Left cardiac atrium (tissue), 4 donors: ENCODE measurements around the gene PTPRE. TPM values are rescaled to one million over a fixed set of nuclear protein-coding genes. Genes with fewer than 3 reads are reported as not detected.

ENCODE experiments used
- ATAC-seq, 2 donors: fragments of 200-7000 bp; cut with Tn5 transposase; one replicate each; pipeline ENCODE4 v1.9.1; 2020; ENCODE audit warnings: mild to moderate bottlenecking in 2 of 2, moderate library complexity in 2 of 2
- DNase-seq: peaks from one replicate; pipeline ENCODE4 v3.0.0-alpha.2; 2020
- intact Hi-C, 2 donors: fragments of 100-400 bp; cut with DNase I; formaldehyde crosslinking; loops; one replicate each; pipeline versions ENCODE4 v1.14.1 to v1.15.1; 2022 to 2023
- total RNA-seq, 2 donors: library from RNA; stranded (reverse); fragmentation: NEBNext Ultra II Directional; extraction: Animal tissue kit (Norgen Biotek cat#: 25700); gene quantifications; one replicate each; pipeline ENCODE4 v1.2.1, GENCODE V29; 2021
- donor health status: DM: no; HTN: yes; CAD: no.
- donor health status: DM: no; HTN: yes; CAD: no; lungs with severe emphysema.
- donor health status: DM: yes; HTN: yes; CAD: no.
- donor health status: Dilated cardiomyopathy.

The PTPRE gene
- total RNA-seq, 2 donors from 2014 or later: 14.2 to 24.3 TPM

DNA sequence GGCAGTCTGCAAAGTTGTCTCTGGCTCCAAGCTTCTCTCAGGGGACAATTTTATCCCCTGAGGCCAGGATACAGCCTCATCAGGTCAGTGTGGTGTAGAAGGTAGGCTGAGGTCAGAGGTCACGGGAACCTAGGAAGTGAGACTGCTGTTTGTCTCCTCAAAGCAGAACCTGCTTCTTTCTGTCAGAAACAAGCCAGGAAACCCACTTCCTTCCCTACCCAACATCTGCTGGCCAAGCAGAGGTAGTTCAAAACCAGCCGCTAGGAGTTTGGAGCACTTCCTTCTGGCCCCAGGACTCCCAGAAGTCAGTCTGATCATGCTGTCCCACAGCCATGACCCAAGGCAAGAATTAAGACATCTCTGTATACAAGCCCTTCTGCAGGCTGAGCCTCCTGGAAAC, 26.3 kb upstream of the PTPRE start:
- intact Hi-C loops: no loop called here

DNA sequence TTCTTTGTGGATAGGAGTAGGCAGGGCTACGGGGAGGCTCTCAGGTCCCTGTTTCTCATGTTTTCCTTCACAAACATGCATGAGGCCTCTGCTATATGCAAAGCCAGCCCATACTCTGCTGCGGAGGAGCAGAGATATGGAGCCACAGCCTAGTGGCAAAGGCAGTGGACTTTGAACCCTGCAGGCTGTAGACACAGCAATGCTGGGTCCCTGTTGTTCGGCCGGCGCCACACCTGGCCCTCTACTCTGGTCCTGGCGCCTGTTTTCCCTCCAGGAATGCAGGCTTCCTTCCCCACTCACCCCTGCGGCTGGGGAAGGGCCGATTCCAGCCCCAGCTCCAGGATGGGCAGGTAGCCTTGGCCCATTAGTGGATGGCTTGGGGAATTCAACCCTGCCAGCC, 25.6 kb upstream of the PTPRE start:
- no peak for DNase-seq
- intact Hi-C loops: no loop called here
- ATAC-seq: no peak

More for the DNA sequence above, 26.3 kb upstream of the PTPRE start:
- ATAC-seq (peak; percentile 59 to 70), DNase-seq (no peak)

DNA sequence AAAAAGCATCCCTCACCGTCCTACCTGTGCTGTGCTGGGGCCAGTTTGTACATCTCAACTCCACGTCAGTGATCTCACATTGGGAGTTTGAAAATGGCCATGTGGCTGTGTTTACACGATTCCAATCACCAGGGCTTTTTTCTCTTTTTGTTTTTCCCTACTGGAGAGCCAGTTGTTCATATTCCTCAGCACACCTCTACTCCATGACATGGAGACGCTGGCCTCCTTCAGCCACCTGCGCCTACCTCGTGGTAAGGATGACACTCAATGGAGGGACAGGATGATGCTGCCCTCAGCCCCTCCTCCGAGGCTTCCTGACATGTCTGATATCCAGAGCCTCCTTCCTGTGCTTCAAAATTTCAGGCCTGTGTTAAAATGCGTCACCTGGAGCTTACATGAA, 24.5 kb upstream of the PTPRE start:
- intact Hi-C loops: no loop called here
- DNase-seq (no peak), ATAC-seq (no peak)

DNA sequence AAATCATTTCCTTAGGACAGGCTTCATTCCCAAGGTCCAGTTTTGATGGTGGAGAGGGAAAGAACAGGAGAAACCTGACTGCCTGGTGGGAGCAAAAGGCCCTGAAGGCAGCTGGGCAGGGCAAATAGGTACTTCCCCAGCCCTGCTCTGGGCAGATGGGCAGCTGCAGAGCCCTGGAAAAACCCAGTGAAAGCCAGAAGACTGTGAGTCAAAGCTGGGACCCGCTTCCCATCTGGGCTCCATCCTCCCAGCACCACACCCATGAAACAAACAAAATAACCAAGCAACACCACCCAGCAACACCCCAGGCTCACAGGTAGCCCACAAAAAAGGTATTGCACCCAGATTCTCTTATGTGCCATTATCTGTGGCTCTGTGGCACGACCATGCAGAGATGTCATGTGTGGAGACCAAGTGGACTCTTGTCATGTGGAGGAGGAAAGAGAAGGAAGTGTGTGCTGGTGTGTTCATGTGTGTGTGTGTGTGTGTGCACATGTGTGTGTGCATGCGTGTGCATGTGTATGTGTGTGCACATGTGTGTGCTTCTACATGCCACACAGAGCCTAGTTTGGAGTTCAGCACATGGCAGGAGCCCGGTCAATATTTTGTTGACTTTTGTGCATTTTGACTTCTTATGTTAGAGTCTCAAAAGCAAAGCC, 24.0 kb upstream of the PTPRE start:
- ATAC-seq: no peak
- intact Hi-C loops: no loop called here
- no peak for DNase-seq

DNA sequence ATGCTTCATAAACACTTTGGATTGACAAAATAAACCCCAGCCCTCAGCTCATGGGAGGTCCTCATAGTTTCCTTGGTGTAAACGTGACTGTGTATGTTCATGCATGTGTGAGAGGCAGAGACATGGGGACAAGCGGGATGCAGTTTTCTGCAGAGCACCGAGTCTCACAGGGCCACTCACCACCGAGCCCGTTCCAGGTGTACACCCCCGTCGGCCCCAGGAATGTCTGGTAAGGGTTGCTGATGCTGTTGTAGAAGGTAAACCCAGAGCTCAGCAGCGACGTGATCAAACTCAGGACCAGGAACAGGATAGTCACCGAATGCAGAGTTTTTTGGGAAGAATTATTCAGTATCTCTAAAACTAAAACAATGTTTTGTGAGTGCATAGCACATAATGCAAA, 23.4 kb upstream of the PTPRE start:
- DNase-seq (no peak), ATAC-seq (no peak)
- intact Hi-C loops: no loop called here

DNA sequence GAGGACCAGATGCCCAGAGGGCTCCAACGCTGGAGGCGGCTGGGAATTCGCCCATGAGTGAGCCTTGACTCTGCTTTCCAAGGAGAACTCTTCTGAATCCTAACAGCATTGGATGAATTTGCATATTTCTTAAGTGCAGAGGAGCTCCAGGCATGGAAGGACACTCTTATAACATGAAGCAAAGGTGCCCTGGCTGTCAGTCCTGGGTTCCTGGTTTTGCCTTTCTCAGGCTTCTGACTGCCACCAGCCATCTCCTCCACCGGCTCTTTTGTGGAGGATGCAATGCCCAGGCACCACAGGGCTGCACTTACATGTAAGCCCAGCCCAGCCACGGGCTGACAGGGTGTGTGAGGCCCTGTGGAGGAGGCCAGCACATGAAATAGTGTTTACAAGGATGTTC, 22.4 kb upstream of the PTPRE start:
- intact Hi-C loops: no loop called here
- no peak for ATAC-seq

DNA sequence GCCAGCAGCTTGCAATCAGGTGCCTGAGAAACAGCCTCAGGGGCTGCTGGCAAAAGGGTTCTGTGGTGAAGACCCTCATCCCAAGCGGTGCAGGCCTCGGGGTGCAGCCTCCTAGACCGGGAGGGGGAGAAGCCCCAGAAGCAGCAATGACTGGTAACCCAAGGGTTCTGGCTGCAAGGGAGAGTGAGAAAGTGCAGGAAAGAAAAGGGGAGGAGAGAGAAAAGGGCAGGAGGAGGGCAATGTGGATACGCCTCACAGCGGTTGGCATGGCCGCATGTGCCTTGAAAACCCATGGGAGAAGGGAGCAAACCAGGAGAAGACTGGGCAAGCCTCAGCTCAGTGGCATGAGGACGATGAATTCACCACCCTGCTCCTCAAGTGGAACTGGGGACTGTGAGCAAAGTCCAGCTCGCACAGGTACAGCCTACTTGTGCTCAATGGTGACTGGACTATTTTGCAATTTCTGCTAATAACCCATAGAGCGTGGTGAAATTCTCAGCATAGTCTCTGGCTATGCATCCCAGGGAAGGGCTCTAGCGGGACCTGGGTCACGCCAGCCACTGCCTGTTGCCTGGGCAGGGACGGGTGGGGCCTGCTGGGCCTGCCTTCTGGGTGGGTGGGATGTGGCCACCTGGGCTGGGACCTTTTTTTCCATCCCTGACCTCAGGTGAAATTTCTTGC, 20.4 kb upstream of the PTPRE start:
- intact Hi-C loops: no loop called here
- ATAC-seq (no peak), DNase-seq (no peak)

More for the DNA sequence above, 22.4 kb upstream of the PTPRE start:
- no peak for DNase-seq

DNA sequence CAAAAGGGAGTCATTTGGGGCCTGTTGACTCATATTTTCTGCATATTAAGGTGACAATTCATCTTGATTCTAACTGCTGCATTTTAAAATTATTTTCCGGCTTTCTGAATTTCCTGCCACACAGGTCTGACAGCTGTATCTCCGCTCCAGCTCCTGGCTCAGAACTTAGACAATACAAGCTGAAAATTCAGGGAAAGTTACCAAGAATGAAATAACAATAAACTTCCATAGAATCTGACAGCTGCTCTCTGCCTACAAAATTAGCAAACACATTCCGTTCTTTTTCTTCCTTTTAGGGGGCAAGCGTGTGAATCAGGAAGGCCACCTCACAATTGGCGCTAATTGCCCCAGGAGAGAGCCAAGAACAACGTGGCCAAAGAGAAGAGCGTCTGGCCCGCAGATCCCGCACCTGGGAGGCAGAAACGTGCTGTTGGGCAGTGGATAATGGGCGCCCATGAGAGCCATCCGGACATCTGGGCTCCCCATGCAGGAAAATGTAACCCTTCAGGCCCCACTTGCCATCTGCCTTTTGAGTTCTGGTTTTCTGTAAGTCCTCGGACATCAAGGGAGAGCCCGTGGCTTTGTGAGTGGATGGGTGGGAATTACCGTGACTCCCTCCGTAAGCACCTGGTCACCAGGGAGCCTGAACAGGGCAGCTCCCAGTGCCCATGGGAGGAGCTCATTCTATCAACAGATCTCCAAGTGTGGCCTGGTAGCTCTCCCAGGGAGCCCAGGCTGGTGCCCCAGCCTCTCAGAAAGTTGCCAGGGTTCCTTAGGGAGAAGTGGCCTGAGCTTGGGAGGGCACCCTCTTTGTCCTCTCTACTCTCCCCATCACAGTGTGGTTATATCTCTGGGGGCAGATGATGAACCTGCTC, 19.1 kb upstream of the PTPRE start:
- DNase-seq: no peak
- intact Hi-C loops: no loop called here
- no peak for ATAC-seq

DNA sequence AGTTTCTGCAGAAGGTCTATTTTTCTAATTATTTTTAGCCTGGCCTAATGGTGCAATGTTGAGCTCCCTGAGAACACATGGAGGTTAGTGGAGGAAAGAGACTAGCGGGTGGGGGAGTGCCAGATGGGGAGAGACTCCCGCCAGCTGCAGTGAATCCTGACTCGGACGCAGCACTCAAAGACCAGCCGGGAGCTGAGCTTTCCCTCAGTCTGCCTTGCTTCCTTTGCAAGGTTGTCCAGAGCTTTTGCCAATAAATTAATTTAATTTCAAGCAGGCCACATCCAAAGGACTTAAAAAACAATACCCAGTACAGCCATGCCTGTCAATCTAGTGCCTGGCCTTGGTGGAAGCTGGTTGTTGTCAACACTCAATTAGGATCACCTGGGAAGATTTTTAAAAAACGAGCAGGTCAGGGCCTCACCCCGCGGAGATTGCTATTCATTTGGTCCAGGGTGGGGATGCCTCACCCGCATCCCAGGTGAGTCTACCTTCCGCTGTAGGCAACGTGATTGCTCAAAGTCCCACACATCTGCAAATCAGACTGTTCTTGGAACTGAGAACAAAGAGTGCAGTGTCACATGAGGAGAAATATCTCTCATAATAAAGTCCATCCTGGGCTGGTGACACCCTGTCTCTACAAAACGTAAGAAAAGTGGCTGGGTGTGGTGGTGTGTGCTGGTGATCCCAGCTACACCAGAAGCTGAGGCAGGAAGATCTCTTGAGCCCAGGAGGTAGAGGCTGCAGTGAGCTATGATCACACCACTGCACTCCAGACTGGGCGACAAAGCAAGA, 18.2 kb upstream of the PTPRE start:
- no peak for ATAC-seq
- no peak for DNase-seq
- intact Hi-C loops: no loop called here

DNA sequence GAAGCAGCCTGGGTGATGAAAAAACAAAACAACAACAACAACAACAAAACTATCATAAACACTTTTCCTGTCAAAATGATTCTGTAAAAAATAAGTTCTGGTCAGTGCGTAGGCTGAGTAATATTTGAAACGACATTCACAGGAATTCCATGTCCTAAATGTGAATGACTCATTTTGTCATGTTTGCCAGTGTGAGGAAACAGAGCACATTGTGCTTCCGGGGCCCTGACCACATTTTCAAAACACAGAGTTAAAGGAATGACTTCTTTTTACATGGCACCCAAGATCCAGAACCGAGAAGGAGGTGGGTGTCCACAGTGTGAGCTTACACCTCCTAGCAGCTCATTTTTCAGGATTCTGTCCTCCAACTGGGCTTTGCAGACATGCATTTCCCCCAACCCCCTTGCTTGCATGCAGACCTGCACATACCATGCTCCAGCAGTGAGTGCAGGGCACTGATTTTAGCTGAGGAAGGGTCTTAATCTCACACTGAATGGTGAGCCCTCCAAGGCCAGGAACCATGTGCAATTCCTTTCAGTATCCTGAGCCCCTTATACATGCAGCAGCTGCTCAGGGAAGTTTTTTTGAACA, 17.2 kb upstream of the PTPRE start:
- ATAC-seq (peak in 1 of 2 donors; percentile 38), DNase-seq (no peak)
- intact Hi-C loops: no loop called here

DNA sequence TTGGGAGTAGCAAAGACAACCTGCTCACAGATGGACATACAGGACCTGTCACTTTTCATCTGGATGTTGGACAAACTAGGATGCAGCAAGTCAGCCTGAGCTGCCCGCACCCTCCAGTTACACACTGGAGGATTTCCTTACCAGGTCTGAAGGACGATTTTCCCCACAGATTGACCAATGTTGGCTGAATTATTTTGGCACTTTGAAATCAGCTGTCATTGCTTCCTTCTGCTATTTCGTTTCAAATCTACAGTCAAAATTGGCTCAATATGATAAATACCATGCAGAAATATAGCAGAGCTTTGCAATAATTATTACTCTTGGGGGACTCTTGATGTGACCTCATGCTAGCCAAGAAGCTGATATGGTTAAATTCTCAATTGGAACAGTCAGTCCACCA, 16.7 kb upstream of the PTPRE start:
- ATAC-seq: no peak
- intact Hi-C loops: no loop called here

DNA sequence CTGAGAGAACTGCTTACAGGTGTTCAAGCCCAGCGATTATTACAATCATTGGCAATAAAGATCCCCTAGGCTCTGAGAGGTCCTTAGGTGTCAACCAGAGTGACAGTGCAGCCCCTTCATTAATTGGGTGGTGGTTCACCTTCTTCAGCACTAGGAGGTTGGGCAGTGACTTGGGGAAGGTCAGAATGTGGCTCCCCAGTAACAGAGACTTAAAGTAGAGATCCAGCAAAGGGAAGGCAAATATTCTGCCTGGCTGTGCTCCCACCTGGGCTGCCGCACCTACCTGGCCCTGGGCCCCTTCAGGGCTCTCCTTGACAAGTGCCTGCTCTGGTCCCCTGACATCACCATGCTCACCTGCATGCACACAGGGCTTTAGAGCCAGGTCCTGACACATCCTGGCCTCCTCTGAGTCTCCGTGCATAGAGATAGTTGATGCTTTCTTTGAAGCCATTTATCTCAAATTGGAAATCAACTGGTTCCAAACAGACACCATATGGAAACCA, 16.0 kb upstream of the PTPRE start:
- ATAC-seq: no peak
- intact Hi-C loops: no loop called here
- no peak for DNase-seq

More for the DNA sequence above, 16.7 kb upstream of the PTPRE start:
- DNase-seq: no peak

DNA sequence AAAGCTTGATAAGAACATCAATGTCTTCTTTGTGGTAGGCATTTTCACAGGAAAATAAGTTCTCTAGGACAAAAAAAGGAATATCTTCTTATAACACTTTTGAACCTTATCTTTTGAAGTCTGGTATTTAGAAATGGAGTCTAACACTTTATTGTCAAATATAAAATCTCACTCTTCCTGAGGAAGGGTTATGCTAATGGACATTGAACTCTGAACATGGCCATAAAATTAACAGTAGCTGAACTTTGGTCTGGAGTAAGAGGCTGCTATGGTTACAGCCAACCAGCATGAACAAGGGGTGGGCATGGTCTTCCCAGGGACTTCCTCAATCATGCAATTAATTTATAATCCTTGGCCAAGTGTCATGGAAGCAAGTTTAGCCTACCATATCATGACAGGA, 14.2 kb upstream of the PTPRE start, which contains the start of gene CLRN3:
TSS of gene CLRN3 (minus strand) at position 199 of the 400 bp plus-strand sequence. CDS start at position 42, 157 bp downstream.
- intact Hi-C loops: no loop called here
- no peak for ATAC-seq
- no peak for DNase-seq

DNA sequence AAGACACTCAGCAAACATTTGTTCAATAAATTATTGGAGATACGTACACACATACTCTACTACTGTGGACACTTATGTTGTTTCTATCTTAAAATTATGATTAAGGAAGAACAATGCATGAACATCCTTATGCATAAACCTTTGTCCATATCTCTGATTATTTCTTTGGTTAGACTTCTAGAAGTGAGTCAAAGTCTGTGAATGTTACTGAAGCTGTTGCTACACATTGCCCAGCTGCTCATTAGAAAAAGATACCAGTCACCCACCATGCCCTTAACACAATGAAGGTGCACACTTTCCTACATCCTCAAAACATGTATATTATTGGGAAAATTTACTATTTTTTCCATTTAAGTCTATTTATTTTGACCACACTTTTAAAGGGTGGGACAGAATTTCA, 12.8 kb upstream of the PTPRE start:
- no peak for ATAC-seq
- DNase-seq: no peak
- intact Hi-C loops: no loop called here

DNA sequence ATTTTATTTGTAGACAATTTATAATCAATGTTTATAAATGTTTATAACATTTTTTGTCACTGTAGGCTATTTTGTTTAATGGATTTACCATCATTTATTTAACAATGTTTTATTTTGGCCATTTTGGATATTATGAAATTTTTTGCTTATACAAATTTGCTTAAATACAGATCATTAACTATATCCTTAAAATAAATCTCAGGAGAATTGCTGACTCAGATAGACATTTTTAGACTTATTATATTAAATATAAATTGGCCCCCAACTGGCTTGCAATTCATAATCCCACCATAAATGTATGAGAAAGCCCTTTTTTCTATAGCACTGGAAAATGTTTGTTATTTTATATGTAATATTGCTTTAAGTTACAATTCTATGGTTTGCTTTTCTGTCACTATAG, 10.3 kb upstream of the PTPRE start:
- intact Hi-C loops: no loop called here
- no peak for ATAC-seq
- no peak for DNase-seq

DNA sequence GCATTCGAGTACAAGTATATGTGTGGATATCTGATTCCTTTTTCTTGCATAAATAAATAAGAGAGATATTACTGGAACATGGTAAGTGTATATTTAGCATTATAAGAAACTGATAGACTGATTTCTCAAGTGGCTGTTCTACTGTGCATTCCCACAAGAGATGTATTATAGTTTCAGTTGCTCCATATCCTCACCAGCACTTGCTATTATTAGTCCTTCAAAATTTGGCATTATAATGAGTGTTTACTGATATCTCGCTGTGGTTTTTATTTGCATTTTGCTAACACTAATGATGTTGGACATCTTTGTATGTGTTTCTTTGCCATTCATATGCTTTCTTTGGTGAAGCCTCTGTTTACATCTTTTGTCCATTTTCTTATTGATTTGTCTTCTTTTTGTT, 9.7 kb upstream of the PTPRE start:
- no peak for ATAC-seq
- intact Hi-C loops: no loop called here
- DNase-seq: no peak

DNA sequence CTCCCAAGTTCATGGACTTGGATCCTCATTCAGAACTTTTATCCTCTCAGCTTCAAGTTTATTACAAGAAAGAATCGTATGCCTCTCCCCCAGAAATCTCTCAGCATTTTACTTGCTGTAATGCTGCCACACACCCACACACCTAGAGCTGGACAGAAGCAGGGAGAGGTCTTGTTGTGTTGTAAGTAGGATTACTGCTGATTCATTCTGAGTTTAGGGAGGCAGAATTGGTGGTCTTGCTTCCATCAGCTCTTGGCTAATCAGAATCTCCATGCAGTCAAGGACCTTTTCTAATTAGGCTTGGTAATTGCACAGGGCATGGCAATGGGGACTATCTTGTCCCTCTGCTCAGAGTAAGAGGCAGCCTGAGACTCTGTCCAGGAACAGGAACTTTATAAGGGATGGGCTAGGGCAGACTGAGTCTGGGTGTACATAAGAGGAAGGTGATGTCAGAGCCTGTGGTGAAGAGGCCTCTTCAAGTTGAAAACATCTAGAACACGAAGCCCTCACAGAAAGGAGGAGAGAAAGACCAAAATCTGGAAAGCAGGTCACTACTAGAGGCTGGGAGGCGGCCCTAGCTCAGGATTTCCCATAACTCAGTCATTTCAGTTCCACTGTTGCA, 7.0 kb upstream of the PTPRE start:
- peak; percentile 74 to 80 for ATAC-seq
- intact Hi-C loops: no loop called here
- DNase-seq: no peak

DNA sequence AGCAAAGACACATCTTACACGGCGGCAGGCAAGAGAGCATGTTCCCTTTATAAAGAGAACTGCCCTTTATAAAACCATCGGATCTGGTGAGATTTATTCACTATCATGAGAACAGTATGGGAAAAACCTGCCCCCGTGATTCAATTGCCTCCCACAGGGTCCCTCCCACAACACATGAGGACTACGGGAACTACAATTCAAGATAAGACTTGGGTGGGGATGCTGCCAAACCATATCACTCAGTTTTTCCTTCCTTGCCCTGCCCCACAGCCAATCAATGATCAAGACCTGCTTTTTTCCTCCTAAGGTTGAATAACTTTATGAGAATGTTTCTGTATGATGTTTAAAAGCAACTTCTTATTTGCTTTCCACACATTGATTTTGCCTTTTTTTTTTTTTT, 3.1 kb upstream of the PTPRE start:
- intact Hi-C loops: no loop called here
- DNase-seq: no peak
- ATAC-seq: no peak
